AG09319 (cell line): Measurements from ENCODE around the gene CDH12.

ENCODE experiments used
- DNase-seq: peaks from one replicate; pipeline ENCODE4 v3.0.0-alpha.2; 2010; ENCODE audit warnings: low read depth; ENCODE audit errors: extremely low read depth
- TF ChIP-seq, protein P1 (sequence below): IDR thresholded peaks from 2 replicates; pipeline ENCODE4 v1.5.1; 2011; ENCODE audit warnings: low read depth, mild to moderate bottlenecking, inconsistent platforms, low read length, moderate library complexity

Gene CDH12

GRCh38 chr5:22706901-22707300 lies 146.2 kb downstream of the CDH12 start:
- TF ChIP-seq, protein P1, sequence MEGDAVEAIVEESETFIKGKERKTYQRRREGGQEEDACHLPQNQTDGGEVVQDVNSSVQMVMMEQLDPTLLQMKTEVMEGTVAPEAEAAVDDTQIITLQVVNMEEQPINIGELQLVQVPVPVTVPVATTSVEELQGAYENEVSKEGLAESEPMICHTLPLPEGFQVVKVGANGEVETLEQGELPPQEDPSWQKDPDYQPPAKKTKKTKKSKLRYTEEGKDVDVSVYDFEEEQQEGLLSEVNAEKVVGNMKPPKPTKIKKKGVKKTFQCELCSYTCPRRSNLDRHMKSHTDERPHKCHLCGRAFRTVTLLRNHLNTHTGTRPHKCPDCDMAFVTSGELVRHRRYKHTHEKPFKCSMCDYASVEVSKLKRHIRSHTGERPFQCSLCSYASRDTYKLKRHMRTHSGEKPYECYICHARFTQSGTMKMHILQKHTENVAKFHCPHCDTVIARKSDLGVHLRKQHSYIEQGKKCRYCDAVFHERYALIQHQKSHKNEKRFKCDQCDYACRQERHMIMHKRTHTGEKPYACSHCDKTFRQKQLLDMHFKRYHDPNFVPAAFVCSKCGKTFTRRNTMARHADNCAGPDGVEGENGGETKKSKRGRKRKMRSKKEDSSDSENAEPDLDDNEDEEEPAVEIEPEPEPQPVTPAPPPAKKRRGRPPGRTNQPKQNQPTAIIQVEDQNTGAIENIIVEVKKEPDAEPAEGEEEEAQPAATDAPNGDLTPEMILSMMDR, result no peak
- no peak for DNase-seq

GRCh38 chr5:22699319-22699718 lies 153.8 kb downstream of the CDH12 start:
- TF ChIP-seq, protein P1, result no peak
- DNase-seq, result no peak

DNA sequence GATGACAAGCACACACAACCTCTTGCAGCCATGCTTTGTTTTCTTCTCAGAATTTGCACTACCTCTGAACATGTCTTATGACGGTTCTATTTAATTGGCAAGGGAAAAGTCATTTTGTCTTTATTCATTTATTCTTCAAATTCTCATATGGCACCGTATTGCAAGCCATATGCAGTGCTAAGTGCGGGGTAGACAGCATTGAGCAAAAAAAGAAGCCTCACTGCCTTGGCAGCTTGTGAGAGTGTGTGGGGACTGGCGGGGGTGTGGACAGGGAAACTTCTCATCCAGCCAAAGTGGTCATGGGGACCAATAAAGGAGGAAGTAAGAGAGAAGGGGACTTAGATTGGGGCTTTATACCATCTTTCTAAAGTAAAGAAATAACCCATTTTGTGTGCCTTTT lies 160.0 kb downstream of the CDH12 start:
- TF ChIP-seq, protein P1, result no peak
- DNase-seq, result no peak

- TF ChIP-seq, protein P1, result no peak
Observed at GRCh38 chr5:22683050-22683449, 170.1 kb downstream of the CDH12 start.

DNA sequence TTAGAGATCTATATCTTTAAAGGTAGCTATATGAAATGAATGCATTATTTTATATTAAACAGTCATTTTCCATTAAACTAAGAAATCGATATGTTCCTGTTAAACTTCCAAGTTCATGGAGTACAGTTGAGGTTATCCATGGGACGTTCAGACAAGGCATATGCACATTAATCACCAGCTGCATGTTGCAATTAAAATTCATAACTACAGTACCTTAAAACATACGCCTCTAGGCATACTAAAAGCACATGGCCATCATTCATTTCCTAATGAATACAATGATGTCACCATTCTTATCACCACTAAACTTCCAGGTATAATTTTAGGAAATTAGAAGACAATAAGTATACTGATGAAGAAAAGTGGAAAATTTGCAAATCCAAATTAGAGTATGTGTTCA lies 174.3 kb downstream of the CDH12 start:
- DNase-seq, result no peak
- TF ChIP-seq, protein P1, result no peak

More at GRCh38 chr5:22683050-22683449, 170.1 kb downstream of the CDH12 start:
- no peak for DNase-seq

DNA sequence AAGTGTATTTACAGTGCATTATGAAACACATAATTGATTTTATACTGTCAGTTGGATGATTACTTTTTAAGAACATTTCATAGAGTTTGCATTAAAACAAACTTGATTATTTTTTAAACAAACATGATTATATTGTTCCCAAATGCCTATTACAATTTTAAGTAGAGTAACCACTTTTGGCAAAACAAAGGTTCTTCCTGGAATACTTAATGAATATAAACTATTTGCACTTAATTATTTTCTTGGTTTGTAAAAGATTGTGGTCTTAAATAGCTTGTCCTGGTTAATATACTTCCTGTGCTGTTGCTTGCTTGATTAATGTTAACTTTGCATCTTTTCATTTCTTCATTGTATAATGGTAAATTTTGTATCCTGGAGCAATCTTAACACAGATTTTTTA lies 180.0 kb downstream of the CDH12 start:
- no peak for DNase-seq
- TF ChIP-seq, protein P1, result no peak

- TF ChIP-seq, protein P1, result no peak
- DNase-seq, result no peak
Observed at GRCh38 chr5:22669345-22669744, 183.8 kb downstream of the CDH12 start.
